ENCODE data around the gene CHRDL2. TPM values are rescaled to one million over a fixed set of nuclear protein-coding genes. Genes with fewer than 3 reads are reported as not detected.
"Not testable (repeated sequence)": the region's sequence is repeated elsewhere in the genome, so short reads cannot be mapped to it uniquely, and the experiment has no call there.

Gene CHRDL2
- total RNA-seq, 1 experiment from 2014 or later = not detected

- TF ChIP-seq YY1 (IDR thresholded peaks at IDR 0.05; ENCODE audit: extremely low read depth, insufficient replicate concordance, low read depth, low read length) (no peak), ZNF274 (IDR thresholded peaks at IDR 0.05; ENCODE audit: low read depth, low read length) (no peak)
These were observed 68.6 kb downstream of the CHRDL2 start (continued) for GRCh38 chr11:74662487-74663103.

GRCh38 chr11:74659124-74659523, 72.1 kb downstream of the CHRDL2 start:
- BruUV-seq (replicated peaks); POLR2A ChIA-PET; ATAC-seq: not testable (repeated sequence)

DNA sequence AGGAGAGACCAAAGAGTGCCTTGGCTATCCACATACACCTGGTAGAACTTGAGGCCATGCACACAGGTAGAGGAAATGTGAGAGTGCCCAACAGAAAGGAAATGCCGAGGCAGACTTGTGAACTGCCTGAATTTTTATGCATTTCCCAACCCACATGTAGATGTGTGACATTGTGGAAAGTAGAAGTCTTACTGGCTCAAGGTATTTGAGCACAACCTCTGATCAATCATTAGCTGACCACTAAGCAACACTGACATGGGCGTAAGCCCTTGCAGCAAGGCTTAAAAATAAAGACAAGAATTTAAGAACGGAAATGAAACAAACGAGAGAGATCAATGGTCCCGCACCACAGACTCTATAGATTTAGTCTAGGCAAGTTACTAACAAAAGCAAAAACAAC, 76.2 kb downstream of the CHRDL2 start:
- RAD21 ChIA-PET (ENCODE audit: low non-redundant PET in 1 of 2, low total read pairs in 2 of 2, uncharacterized antibody in 2 of 2, unreplicated experiment in 2 of 2) = no interaction called here
- TF ChIP-seq, protein P1, sequence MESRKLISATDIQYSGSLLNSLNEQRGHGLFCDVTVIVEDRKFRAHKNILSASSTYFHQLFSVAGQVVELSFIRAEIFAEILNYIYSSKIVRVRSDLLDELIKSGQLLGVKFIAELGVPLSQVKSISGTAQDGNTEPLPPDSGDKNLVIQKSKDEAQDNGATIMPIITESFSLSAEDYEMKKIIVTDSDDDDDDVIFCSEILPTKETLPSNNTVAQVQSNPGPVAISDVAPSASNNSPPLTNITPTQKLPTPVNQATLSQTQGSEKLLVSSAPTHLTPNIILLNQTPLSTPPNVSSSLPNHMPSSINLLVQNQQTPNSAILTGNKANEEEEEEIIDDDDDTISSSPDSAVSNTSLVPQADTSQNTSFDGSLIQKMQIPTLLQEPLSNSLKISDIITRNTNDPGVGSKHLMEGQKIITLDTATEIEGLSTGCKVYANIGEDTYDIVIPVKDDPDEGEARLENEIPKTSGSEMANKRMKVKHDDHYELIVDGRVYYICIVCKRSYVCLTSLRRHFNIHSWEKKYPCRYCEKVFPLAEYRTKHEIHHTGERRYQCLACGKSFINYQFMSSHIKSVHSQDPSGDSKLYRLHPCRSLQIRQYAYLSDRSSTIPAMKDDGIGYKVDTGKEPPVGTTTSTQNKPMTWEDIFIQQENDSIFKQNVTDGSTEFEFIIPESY (IDR thresholded peaks at IDR 0.05; ENCODE audit: extremely low read depth, insufficient replicate concordance, low read length) = no peak
- no peak for TF ChIP-seq RAD21 (IDR thresholded peaks at IDR 0.05; ENCODE audit: low read depth)
- TF ChIP-seq, protein P2, sequence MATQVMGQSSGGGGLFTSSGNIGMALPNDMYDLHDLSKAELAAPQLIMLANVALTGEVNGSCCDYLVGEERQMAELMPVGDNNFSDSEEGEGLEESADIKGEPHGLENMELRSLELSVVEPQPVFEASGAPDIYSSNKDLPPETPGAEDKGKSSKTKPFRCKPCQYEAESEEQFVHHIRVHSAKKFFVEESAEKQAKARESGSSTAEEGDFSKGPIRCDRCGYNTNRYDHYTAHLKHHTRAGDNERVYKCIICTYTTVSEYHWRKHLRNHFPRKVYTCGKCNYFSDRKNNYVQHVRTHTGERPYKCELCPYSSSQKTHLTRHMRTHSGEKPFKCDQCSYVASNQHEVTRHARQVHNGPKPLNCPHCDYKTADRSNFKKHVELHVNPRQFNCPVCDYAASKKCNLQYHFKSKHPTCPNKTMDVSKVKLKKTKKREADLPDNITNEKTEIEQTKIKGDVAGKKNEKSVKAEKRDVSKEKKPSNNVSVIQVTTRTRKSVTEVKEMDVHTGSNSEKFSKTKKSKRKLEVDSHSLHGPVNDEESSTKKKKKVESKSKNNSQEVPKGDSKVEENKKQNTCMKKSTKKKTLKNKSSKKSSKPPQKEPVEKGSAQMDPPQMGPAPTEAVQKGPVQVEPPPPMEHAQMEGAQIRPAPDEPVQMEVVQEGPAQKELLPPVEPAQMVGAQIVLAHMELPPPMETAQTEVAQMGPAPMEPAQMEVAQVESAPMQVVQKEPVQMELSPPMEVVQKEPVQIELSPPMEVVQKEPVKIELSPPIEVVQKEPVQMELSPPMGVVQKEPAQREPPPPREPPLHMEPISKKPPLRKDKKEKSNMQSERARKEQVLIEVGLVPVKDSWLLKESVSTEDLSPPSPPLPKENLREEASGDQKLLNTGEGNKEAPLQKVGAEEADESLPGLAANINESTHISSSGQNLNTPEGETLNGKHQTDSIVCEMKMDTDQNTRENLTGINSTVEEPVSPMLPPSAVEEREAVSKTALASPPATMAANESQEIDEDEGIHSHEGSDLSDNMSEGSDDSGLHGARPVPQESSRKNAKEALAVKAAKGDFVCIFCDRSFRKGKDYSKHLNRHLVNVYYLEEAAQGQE (IDR thresholded peaks at IDR 0.05; ENCODE audit: low read depth) = no peak
- no peak for TF ChIP-seq ATF3 (IDR thresholded peaks at IDR 0.05)
- TF ChIP-seq POLR2A (IDR thresholded peaks at IDR 0.05; ENCODE audit: borderline replicate concordance, extremely low read depth, insufficient read depth, insufficient read length) = no peak
- no peak for TF ChIP-seq CEBPB (IDR thresholded peaks at IDR 0.05; ENCODE audit: low read depth)
- TF ChIP-seq SP1 (IDR thresholded peaks at IDR 0.05; ENCODE audit: low read depth) = no peak
- TF ChIP-seq POLR2AphosphoS5 (IDR thresholded peaks at IDR 0.05; ENCODE audit: low read depth, low read length) = no peak
- TF ChIP-seq MAX (IDR thresholded peaks at IDR 0.05) = no peak
- no peak for TF ChIP-seq EGR1 (IDR thresholded peaks at IDR 0.05; ENCODE audit: low read depth)
- no peak for TF ChIP-seq YY1 (IDR thresholded peaks at IDR 0.05; ENCODE audit: extremely low read depth, insufficient replicate concordance, low read depth, low read length)

More at GRCh38 chr11:74659124-74659523, 72.1 kb downstream of the CHRDL2 start:
- H3K27ac ChIP-seq (ENCODE audit: low read depth, low read length); H3K9me3 ChIP-seq (ENCODE audit: control insufficient read depth in 1 of 2, insufficient read depth in 1 of 2, low read depth in 1 of 2, low read length in 2 of 2); intact Hi-C loops (cut with micrococcal nuclease); H3K27me3 ChIP-seq (ENCODE audit: insufficient read depth, low read length); CTCF ChIA-PET; DNase-seq (ENCODE audit: low read depth, low spot score); RAD21 ChIA-PET (ENCODE audit: low non-redundant PET in 1 of 2, low total read pairs in 2 of 2, uncharacterized antibody in 2 of 2, unreplicated experiment in 2 of 2); H2AFZ ChIP-seq (ENCODE audit: low read depth, low read length, poor library complexity, severe bottlenecking); H3K79me2 ChIP-seq (ENCODE audit: insufficient read depth, low read length); H3K9me2 ChIP-seq (ENCODE audit: insufficient read depth); H3K9ac ChIP-seq (ENCODE audit: low read length); H4K20me1 ChIP-seq (ENCODE audit: insufficient read depth); H3K4me3 ChIP-seq (replicated peaks in 1 of 2; ENCODE audit: low read depth in 1 of 2, low read length in 2 of 2); H3K4me2 ChIP-seq (ENCODE audit: low read length); H3K4me1 ChIP-seq (ENCODE audit: control insufficient read depth in 1 of 2, insufficient read depth in 2 of 2, low read length in 2 of 2); H3K36me3 ChIP-seq (ENCODE audit: control insufficient read depth in 1 of 2, insufficient read depth in 2 of 2, low read length in 2 of 2): not testable (repeated sequence)

More for the DNA sequence above, 76.2 kb downstream of the CHRDL2 start:
- H3K36me3 ChIP-seq (ENCODE audit: control insufficient read depth in 1 of 2, insufficient read depth in 2 of 2, low read length in 2 of 2) = peaks cover 0 to 5% of the 10 kb centered on the region in 2 experiments; a peak in 1 of 4 replicates
- no TSS peak for BruUV-seq (replicated peaks)
- H3K9me2 ChIP-seq (ENCODE audit: insufficient read depth) = no peaks in the 10 kb centered on the region
- H3K4me1 ChIP-seq (ENCODE audit: control insufficient read depth in 1 of 2, insufficient read depth in 2 of 2, low read length in 2 of 2) = no peaks in the 10 kb centered on the region
- H3K27ac ChIP-seq (ENCODE audit: low read depth, low read length) = no peak overlapping the region
- ATAC-seq = no peak
- POLR2A ChIA-PET = no interaction called here
- no peaks in the 10 kb centered on the region for H4K20me1 ChIP-seq (ENCODE audit: insufficient read depth)
- H3K79me2 ChIP-seq (ENCODE audit: insufficient read depth, low read length) = no peaks in the 10 kb centered on the region
- CTCF ChIA-PET = interaction anchor here (0.9 kb wide), 1 partner anchor 46 kb away, joined by 3 read pairs; no protein-coding TSS in a partner anchor
- no peak overlapping the region for H3K4me3 ChIP-seq (replicated peaks in 1 of 2; ENCODE audit: low read depth in 1 of 2, low read length in 2 of 2)
- H3K9ac ChIP-seq (ENCODE audit: low read length) = no peak overlapping the region
- intact Hi-C loops (cut with micrococcal nuclease) = no loop called here
- no peaks in the 10 kb centered on the region for H3K27me3 ChIP-seq (ENCODE audit: insufficient read depth, low read length)
- H2AFZ ChIP-seq (ENCODE audit: low read depth, low read length, poor library complexity, severe bottlenecking) = no peak overlapping the region
- H3K9me3 ChIP-seq (ENCODE audit: control insufficient read depth in 1 of 2, insufficient read depth in 1 of 2, low read depth in 1 of 2, low read length in 2 of 2) = no peaks in the 10 kb centered on the region
- DNase-seq (ENCODE audit: low read depth, low spot score) = no peak
- H3K4me2 ChIP-seq (ENCODE audit: low read length) = no peak overlapping the region

Measured in HCT116 (cell line).